WERI-Rb-1 (cell line): Measurements from ENCODE around the gene RTEL1.

Experiments used
- DNase-seq: peaks from one replicate; pipeline ENCODE4 v3.0.0-alpha.2; 2020
- H3K27ac ChIP-seq: fragments of 250-450 bp; sonication (Bioruptor Pico); 2 replicates; pipeline ENCODE4 v1.5.1; 2020; ENCODE audit warnings: mild to moderate bottlenecking, moderate library complexity
- H3K27me3 ChIP-seq: fragments of 250-450 bp; sonication (Bioruptor Pico); 2 replicates; pipeline ENCODE4 v1.5.1; 2021; ENCODE audit warnings: mild to moderate bottlenecking, low read depth, moderate library complexity; ENCODE audit not compliant: insufficient read depth, severe bottlenecking
- H3K36me3 ChIP-seq: fragments of 250-450 bp; sonication (Bioruptor Pico); 2 replicates; pipeline ENCODE4 v1.5.1; 2020; ENCODE audit warnings: mild to moderate bottlenecking, moderate library complexity
- H3K4me3 ChIP-seq: 2 replicates; pipeline ENCODE4 v1.5.1; 2011; ENCODE audit warnings: low read depth, mild to moderate bottlenecking, control low read depth, low read length
- H3K9me3 ChIP-seq: fragments of 250-450 bp; sonication (Bioruptor Pico); 2 replicates; pipeline ENCODE4 v1.5.1; 2021; ENCODE audit warnings: mild to moderate bottlenecking, moderate library complexity; ENCODE audit not compliant: severe bottlenecking
- TF ChIP-seq, protein P1 (sequence below): IDR thresholded peaks from 2 replicates; pipeline ENCODE4 v1.5.1; 2011; ENCODE audit warnings: low read depth, mild to moderate bottlenecking, control low read depth, inconsistent platforms, low read length

Gene RTEL1

DNA sequence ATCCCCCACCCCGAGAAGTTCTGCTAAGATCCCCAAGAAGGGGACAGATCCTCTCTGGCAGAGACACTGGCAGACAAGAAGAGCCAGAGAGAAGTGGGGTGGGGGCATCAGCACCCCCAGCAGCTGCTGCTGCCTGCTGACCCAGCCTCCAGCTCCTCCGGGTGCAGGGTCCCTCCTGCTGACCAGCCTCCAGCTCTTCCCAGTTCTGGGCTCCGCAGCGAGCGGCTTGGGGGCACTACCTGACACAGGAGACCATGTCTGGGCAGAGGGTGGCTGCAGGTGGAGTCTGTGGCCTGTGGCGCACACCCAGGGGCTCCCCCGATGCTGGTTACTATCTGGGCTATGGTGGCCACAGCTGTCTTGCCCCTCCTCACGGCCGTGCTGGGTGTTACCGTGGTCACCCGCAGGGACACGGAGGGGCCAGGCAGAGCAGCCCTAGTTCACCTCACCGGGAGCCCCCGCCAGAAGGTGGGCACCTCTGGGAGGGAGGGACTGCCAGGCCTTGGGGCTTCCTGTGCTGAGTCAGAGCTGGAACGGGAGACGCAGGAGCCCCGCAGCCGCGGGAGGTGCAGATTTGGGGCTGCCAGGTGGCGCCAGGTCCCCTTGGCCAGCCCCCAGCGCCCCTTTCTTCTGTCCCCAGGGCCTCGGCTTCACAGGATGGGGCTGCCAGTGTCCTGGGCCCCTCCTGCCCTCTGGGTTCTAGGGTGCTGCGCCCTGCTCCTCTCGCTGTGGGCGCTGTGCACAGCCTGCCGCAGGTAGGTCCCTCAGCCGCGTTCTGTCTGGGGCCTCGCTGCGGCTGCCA lies 79.0 kb downstream of the RTEL1 start:
- Histone ChIP-seq H3K27me3 (no peaks in the 10 kb centered on the region), H3K27ac (no peak overlapping the region), H3K9me3 (no peaks in the 10 kb centered on the region), H3K4me3 (no peak overlapping the region), H3K36me3 (peaks cover 35% of the 10 kb centered on the region)
- TF ChIP-seq, protein P1, sequence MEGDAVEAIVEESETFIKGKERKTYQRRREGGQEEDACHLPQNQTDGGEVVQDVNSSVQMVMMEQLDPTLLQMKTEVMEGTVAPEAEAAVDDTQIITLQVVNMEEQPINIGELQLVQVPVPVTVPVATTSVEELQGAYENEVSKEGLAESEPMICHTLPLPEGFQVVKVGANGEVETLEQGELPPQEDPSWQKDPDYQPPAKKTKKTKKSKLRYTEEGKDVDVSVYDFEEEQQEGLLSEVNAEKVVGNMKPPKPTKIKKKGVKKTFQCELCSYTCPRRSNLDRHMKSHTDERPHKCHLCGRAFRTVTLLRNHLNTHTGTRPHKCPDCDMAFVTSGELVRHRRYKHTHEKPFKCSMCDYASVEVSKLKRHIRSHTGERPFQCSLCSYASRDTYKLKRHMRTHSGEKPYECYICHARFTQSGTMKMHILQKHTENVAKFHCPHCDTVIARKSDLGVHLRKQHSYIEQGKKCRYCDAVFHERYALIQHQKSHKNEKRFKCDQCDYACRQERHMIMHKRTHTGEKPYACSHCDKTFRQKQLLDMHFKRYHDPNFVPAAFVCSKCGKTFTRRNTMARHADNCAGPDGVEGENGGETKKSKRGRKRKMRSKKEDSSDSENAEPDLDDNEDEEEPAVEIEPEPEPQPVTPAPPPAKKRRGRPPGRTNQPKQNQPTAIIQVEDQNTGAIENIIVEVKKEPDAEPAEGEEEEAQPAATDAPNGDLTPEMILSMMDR = no peak
- DNase-seq = no peak

GRCh38 chr20:63737695-63737944 lies 79.5 kb downstream of the RTEL1 start:
- H3K27ac ChIP-seq = no peak overlapping the region
- no peaks in the 10 kb centered on the region for H3K27me3 ChIP-seq
- TF ChIP-seq, protein P1 = no peak
- no peak for DNase-seq
- no peak overlapping the region for H3K4me3 ChIP-seq
- H3K36me3 ChIP-seq = peaks cover 36% of the 10 kb centered on the region
- no peaks in the 10 kb centered on the region for H3K9me3 ChIP-seq

GRCh38 chr20:63737945-63738686 lies 80.0 kb downstream of the RTEL1 start:
- Histone ChIP-seq H3K9me3 (no peaks in the 10 kb centered on the region), H3K36me3 (peaks cover 37% of the 10 kb centered on the region), H3K27ac (no peak overlapping the region), H3K27me3 (no peaks in the 10 kb centered on the region), H3K4me3 (no peak overlapping the region)
- TF ChIP-seq, protein P1 = no peak
- no peak for DNase-seq

DNA sequence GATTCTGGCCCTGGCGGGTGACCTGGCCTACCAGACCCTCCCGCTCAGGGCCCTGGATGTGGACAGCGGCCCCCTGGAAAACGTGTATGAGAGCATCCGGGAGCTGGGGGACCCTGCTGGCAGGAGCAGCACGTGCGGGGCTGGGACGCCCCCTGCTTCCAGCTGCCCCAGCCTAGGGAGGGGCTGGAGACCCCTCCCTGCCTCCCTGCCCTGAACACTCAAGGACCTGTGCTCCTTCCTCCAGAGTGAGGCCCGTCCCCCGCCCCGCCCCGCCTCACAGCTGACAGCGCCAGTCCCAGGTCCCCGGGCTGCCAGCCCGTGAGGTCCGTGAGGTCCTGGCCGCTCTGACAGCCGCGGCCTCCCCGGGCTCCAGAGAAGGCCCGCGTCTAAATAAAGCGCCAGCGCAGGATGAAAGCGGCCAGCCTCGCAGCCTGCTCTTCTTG lies 80.6 kb downstream of the RTEL1 start:
- Histone ChIP-seq H3K4me3 (peak overlapping the region; percentile 43), H3K27me3 (no peaks in the 10 kb centered on the region), H3K36me3 (peaks cover 35% of the 10 kb centered on the region), H3K27ac (peak overlapping the region; percentile 59), H3K9me3 (no peaks in the 10 kb centered on the region)
- TF ChIP-seq, protein P1 = no peak
- peak; percentile 41 for DNase-seq

DNA sequence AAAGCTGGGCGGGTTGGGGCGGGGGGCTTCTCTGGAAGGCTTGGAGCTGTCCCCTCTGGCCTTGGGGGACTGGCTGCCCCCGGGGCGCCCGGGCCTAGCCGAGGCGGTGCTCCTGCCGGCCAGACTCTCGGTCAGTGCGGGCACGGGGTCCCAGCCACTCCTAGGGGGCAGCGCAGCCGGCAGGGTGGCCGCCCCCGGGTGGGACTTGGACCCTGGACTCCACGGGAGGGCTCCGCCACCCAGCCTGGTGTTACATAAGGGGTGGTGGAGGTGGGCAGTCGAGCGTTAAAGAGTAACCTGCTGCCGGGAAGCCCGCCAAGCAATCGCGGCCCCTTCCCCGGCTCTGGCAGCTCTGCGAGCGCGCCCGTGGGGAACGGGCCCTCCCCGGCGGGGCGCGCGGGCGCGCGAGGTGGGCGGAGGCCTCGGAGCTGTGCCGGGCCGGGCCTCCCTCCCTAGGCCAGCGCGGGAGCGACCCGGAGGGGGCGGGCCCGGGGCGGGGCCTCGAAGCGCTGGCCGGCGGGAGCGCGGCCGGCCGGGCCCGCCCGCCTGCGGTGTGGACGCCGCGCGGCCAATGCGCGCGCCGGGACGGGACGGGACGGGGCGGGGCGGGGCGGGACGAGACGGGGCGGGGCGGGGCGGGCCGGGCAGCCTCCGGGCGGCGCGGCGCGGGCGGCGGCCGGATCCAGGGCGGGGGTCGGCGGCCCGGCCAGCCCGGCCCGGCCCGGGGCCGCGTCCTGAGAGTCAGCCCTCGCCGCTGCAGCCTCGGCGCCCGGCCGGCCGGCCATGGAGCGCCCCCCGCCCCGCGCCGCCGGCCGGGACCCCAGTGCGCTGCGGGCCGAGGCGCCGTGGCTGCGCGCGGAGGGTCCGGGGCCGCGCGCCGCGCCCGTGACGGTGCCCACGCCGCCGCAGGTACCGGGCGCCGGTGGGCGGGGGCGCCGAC lies 81.3 kb downstream of the RTEL1 start, which contains the start of gene SLC2A4RG:
Gene SLC2A4RG, plus strand, starts transcription at position 647 of the 940 bp plus-strand sequence. Its CDS starts 137 bp downstream, at position 784.
- H3K4me3 ChIP-seq = peak within 1 kb of the TSS; percentile 69
- H3K27ac ChIP-seq = peak within 1 kb of the TSS; percentile 78
- TF ChIP-seq, protein P1 = no peak
- H3K27me3 ChIP-seq = no peaks in the 10 kb centered on the region
- peak; percentile 47 for DNase-seq
- H3K9me3 ChIP-seq = no peaks in the 10 kb centered on the region
- H3K36me3 ChIP-seq = peaks cover 30% of the 10 kb centered on the region
